Cardiac fibroblast (primary cell): Measurements from ENCODE around the gene PAX5.

Experiments
- DNase-seq, 2 donors: peaks; one replicate each; pipeline versions ENCODE4 v3.0.0 to v3.0.0-alpha.2; 2010; ENCODE audit warnings: low read depth in 2 of 2
- H3K4me3 ChIP-seq, 2 donors: replicated peaks in 1 of 2; 1 replicate in 1 of 2; 2 replicates in 1 of 2; pipeline ENCODE4 v1.5.1; 2011; ENCODE audit warnings: low read depth in 2 of 2, low read length in 2 of 2, mild to moderate bottlenecking in 2 of 2, moderate library complexity in 1 of 2
- CTCF ChIP-seq: IDR thresholded peaks from one replicate; pipeline ENCODE4 v1.5.1; 2011; ENCODE audit warnings: low read depth, mild to moderate bottlenecking, low read length, inconsistent platforms

The PAX5 gene

DNA sequence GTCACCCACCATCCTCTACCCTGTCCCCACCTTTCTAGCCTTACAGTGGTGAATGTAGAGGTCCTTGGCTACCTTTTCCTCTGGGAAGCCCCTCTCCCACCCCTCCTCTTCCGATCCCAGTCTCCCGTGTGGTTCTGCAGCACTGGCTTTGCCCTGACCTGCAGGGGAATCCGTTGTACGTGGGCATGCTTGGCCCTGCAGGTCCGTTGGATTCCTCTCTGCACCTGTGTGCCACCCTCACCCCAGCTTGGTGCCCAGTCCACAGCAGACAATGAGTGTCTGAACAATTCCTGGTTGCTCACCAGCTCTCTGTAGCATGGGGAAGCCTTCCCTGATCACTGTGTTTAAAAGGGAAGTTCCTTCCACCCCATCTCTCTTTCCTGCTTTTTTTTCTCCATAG is 185.1 kb downstream of the PAX5 start:
- H3K4me3 ChIP-seq, result no peak overlapping the region
- no peak for DNase-seq
- TF ChIP-seq CTCF, result no peak

DNA sequence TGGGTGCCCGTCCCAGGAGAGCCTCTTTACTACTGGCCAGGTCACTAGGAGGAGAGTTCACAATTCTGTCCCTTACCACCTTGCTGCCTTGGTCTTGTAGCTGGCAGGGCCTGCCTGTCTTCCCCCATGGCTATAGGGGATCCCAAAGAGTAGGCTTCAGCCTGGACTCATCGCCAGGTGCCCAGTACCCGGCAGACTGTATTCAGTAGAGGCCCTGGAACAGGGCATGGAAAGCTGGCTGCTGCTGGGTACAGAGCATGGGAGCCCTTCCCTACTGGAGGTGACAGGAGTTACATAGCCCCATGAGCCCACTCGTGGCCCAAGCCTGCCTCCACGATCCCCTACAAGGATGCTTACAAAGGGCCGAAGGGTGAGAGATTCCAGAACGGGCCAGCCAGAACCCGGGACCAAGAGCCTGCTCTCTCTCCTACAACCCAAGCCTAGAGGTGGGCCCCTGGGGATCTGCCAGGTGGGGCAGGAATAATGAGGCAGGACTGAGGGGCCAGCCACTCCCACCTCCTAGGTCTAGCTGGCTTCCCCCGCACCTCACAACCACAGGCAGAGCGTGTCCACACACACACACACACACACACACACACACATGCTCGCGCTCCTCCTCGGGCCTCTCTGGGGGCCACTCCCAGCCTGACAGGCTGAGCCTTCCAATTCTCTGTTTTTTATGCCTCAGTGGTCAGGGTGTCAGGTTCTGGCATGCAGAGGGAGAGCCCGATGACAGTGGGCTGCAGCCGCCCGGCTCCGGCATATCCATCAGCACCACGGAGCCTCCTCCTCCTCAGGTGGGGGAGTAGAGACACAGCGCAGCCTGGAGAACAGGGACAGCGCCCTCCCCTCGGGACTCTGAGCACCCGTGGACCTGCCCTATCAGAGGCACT is 186.0 kb downstream of the PAX5 start:
- no peak overlapping the region for H3K4me3 ChIP-seq
- DNase-seq, result no peak
- no peak for TF ChIP-seq CTCF

GRCh38 chr9:36846621-36847020 is 187.4 kb downstream of the PAX5 start:
- TF ChIP-seq CTCF, result no peak
- no peak for DNase-seq
- no peak overlapping the region for H3K4me3 ChIP-seq

- no peak overlapping the region for H3K4me3 ChIP-seq
- DNase-seq, result no peak
- no peak for TF ChIP-seq CTCF
These were observed 188.2 kb downstream of the PAX5 start for GRCh38 chr9:36845844-36846243.

DNA sequence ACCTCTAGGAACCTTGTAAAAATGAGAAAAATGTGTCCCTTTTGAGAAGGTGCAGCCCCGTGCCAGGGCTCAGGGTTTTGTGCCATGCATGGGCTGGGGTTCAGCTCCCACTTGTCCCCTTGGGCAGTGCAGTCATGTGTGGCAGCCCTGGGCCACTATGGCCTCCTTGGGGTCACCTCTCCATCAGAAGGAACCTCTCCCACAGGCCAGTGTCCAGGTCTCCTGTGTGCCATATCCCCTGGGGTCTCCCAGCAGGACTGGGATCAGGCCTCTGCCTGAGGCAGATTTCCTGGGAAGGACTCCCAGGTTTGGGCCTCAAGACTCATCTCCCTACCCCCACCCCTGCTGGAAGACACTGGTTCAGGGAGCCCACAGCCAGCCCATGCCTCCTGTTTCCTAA is 189.1 kb downstream of the PAX5 start:
- no peak for TF ChIP-seq CTCF
- no peak for DNase-seq
- no peak overlapping the region for H3K4me3 ChIP-seq

DNA sequence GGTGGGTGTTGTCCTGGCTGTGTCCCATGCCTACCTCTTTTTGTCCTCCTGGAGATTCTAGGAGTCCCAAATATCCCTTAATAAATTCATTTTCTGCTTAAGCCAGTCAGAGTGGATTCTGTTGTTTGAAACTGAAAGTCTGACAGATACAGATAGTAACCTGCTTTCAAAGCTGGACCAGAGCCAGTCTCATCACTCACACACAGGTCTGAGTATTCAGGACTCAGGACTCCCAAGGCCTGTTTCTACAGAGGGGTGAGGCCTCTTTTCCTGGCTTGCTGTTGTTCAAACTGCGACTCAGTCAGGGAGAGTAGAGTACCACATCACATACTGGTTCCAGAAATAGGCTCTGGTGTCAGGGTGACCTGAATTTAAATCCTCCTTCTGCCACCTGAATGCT is 190.1 kb downstream of the PAX5 start:
- no peak overlapping the region for H3K4me3 ChIP-seq
- DNase-seq, result no peak
- no peak for TF ChIP-seq CTCF
